ENCODE data around the gene FAM13A. TPM values are rescaled to one million over a fixed set of nuclear protein-coding genes. Genes with fewer than 3 reads are reported as not detected.

Gene FAM13A
- total RNA-seq, 1 experiment from 2014 or later = 16.7 TPM

GRCh38 chr4:88841635-88842034, 215.3 kb downstream of the FAM13A start:
- in situ Hi-C loops (cut with HindIII; ENCODE audit: low pct_unique_long_range_greater_than_20kb, low sequenced_read_pairs) = no loop called here
- DNase-seq (ENCODE audit: low read depth) = no peak

GRCh38 chr4:88836216-88836615, 220.8 kb downstream of the FAM13A start:
- DNase-seq (ENCODE audit: low read depth) = no peak

GRCh38 chr4:88831031-88831430, 226.0 kb downstream of the FAM13A start:
- no peak for DNase-seq (ENCODE audit: low read depth)
- in situ Hi-C loops (cut with HindIII; ENCODE audit: low pct_unique_long_range_greater_than_20kb, low sequenced_read_pairs) = no loop called here

More at GRCh38 chr4:88836216-88836615, 220.8 kb downstream of the FAM13A start:
- in situ Hi-C loops (cut with HindIII; ENCODE audit: low pct_unique_long_range_greater_than_20kb, low sequenced_read_pairs) = no loop called here

GRCh38 chr4:88830598-88830997, 226.4 kb downstream of the FAM13A start:
- in situ Hi-C loops (cut with HindIII; ENCODE audit: low pct_unique_long_range_greater_than_20kb, low sequenced_read_pairs) = no loop called here

GRCh38 chr4:88828842-88829571, 228.0 kb downstream of the FAM13A start:
- in situ Hi-C loops (cut with HindIII; ENCODE audit: low pct_unique_long_range_greater_than_20kb, low sequenced_read_pairs) = no loop called here
- no peak for DNase-seq (ENCODE audit: low read depth)

More at GRCh38 chr4:88830598-88830997, 226.4 kb downstream of the FAM13A start:
- no peak for DNase-seq (ENCODE audit: low read depth)

- in situ Hi-C loops (cut with HindIII; ENCODE audit: low pct_unique_long_range_greater_than_20kb, low sequenced_read_pairs) = no loop called here
- no peak for DNase-seq (ENCODE audit: low read depth)
These were observed 229.5 kb downstream of the FAM13A start for GRCh38 chr4:88827442-88827841.

GRCh38 chr4:88826771-88827170, 230.2 kb downstream of the FAM13A start:
- DNase-seq (ENCODE audit: low read depth) = no peak
- in situ Hi-C loops (cut with HindIII; ENCODE audit: low pct_unique_long_range_greater_than_20kb, low sequenced_read_pairs) = no loop called here

GRCh38 chr4:88825931-88826330, 231.1 kb downstream of the FAM13A start:
- no peak for DNase-seq (ENCODE audit: low read depth)
- in situ Hi-C loops (cut with HindIII; ENCODE audit: low pct_unique_long_range_greater_than_20kb, low sequenced_read_pairs) = no loop called here

- DNase-seq (ENCODE audit: low read depth) = peak; percentile 96
- in situ Hi-C loops (cut with HindIII; ENCODE audit: low pct_unique_long_range_greater_than_20kb, low sequenced_read_pairs) = loop anchor here (25.0 kb wide), 1 partner anchor 189 kb away; no protein-coding TSS in a partner anchor
These were observed 233.7 kb downstream of the FAM13A start for GRCh38 chr4:88823058-88823919.

GRCh38 chr4:88822034-88822789, 234.8 kb downstream of the FAM13A start:
- no peak for DNase-seq (ENCODE audit: low read depth)
- in situ Hi-C loops (cut with HindIII; ENCODE audit: low pct_unique_long_range_greater_than_20kb, low sequenced_read_pairs) = loop anchor here (25.0 kb wide), 1 partner anchor 190 kb away; no protein-coding TSS in a partner anchor

GRCh38 chr4:88821522-88821921, 235.5 kb downstream of the FAM13A start:
- in situ Hi-C loops (cut with HindIII; ENCODE audit: low pct_unique_long_range_greater_than_20kb, low sequenced_read_pairs) = loop anchor here (25.0 kb wide), 1 partner anchor 191 kb away; no protein-coding TSS in a partner anchor
- DNase-seq (ENCODE audit: low read depth) = no peak

- in situ Hi-C loops (cut with HindIII; ENCODE audit: low pct_unique_long_range_greater_than_20kb, low sequenced_read_pairs) = loop anchor here (25.0 kb wide), 1 partner anchor 191 kb away; no protein-coding TSS in a partner anchor
- peak; percentile 27 for DNase-seq (ENCODE audit: low read depth)
These were observed 236.1 kb downstream of the FAM13A start for GRCh38 chr4:88820698-88821415.

- in situ Hi-C loops (cut with HindIII; ENCODE audit: low pct_unique_long_range_greater_than_20kb, low sequenced_read_pairs) = loop anchor here (25.0 kb wide), 1 partner anchor 192 kb away; no protein-coding TSS in a partner anchor
- DNase-seq (ENCODE audit: low read depth) = peak; percentile 25
These were observed 236.9 kb downstream of the FAM13A start for GRCh38 chr4:88819818-88820697.

- in situ Hi-C loops (cut with HindIII; ENCODE audit: low pct_unique_long_range_greater_than_20kb, low sequenced_read_pairs) = loop anchor here (25.0 kb wide), 1 partner anchor 193 kb away; no protein-coding TSS in a partner anchor
These were observed 238.1 kb downstream of the FAM13A start for GRCh38 chr4:88818631-88819470.

GRCh38 chr4:88817740-88818139, 239.2 kb downstream of the FAM13A start:
- in situ Hi-C loops (cut with HindIII; ENCODE audit: low pct_unique_long_range_greater_than_20kb, low sequenced_read_pairs) = loop anchor here (25.0 kb wide), 1 partner anchor 195 kb away; no protein-coding TSS in a partner anchor
- DNase-seq (ENCODE audit: low read depth) = no peak

More at GRCh38 chr4:88818631-88819470, 238.1 kb downstream of the FAM13A start:
- peak; percentile 60 for DNase-seq (ENCODE audit: low read depth)

GRCh38 chr4:88816360-88816759, 240.6 kb downstream of the FAM13A start:
- DNase-seq (ENCODE audit: low read depth) = no peak
- in situ Hi-C loops (cut with HindIII; ENCODE audit: low pct_unique_long_range_greater_than_20kb, low sequenced_read_pairs) = loop anchor here (25.0 kb wide), 1 partner anchor 196 kb away; no protein-coding TSS in a partner anchor
